HG03521 (cell line): ENCODE data around the gene KCNJ8.
"Not testable (repeated sequence)": the region's sequence is repeated elsewhere in the genome, so short reads cannot be mapped to it uniquely, and the experiment has no call there.

ENCODE experiments used
- ATAC-seq: cut with Tn5 transposase; IDR thresholded peaks from one replicate; pipeline ENCODE4 v1.9.1; 2021; ENCODE audit warnings: mild to moderate bottlenecking, moderate library complexity; ENCODE audit not compliant: unreplicated experiment

KCNJ8 gene

DNA sequence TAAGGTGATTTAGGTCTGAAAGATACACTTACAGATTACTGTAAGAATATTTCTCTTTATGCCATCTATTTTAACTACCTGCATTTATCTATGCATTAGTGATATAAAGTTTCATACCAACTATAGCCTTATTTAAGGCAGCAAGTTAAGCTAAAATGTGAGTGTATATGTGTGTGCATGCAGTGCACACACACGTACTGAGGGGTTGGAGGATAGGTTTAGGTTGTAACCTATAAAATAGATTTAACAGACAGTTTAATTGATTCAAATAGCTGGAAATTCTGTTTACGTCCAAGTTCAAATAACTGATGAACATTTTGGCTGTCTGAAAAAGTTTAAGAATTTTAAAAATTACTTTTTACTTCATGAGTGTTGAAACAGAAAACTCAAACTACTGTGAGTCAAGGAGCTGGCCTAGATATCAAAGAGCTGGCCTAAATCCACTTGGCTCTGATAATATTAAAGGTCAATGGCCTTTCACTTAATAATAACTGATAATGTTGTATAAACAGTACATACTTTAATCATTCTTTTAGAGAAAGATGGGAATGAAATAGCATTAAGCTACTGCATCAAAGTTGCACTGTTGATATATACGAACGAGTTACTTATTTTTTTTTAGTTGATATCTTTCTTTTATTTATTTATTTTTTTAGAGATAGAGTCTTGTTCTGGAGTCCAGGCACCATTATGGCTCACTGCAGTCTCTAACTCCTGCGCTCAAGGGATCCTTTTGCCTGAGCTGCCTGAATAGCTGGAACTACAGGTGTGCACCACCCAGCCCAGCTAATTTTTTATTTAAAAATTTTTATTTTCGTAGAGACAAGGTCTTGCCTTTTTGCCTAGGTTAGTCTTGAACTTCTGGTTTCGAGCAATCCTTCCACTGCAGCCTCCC is 13.8 kb upstream of the KCNJ8 start:
- no peak for ATAC-seq

GRCh38 chr12:21786041-21786531 is 11.6 kb upstream of the KCNJ8 start:
- ATAC-seq, result no peak

- not testable (repeated sequence) for ATAC-seq
Observed at GRCh38 chr12:21782723-21783122, 8.2 kb upstream of the KCNJ8 start.

DNA sequence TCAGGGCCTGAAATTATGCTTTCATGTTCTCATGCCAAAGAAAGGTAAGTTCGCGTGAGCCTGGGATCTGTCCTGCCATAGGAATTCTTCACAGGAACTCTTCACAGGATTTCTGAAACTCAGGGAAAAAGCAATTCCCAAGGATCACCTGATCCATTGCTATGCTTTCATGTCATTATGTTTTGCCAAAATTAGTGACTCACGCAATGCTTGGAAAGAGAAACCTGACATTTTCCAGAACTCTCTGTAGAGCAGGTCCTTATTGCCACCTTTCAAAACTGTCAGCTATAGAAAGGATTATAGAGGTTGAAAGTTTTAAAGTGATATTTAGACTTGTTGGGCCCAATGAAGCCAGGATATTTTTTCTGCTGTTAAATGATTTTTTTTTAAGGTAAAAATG is 6.3 kb upstream of the KCNJ8 start:
- no peak for ATAC-seq

GRCh38 chr12:21776175-21776574 is 1.7 kb upstream of the KCNJ8 start:
- no peak for ATAC-seq

- no peak for ATAC-seq
Observed at GRCh38 chr12:21775133-21775820, 771 bp upstream of the KCNJ8 start.

DNA sequence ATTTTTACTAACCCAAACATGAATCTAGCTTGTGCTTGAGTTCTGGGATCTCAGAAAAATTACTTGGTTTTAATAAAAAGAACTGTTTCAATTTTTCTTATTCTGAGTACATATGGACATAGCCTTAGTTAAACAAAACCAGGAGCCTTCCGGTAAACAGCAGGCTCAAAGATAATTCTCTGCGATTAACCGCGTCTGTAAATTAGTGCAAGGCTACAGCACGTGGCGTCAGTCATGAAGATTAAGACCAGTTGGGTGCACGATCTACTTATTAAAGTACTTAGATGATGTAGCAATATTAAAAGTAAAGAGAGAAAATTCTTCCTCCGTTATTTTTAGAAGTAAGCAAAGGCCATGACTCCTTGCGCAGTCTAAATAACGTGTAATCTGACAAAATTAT is 700 bp downstream of the KCNJ8 start:
- ATAC-seq, result no peak

GRCh38 chr12:21773263-21773741 is 1.2 kb downstream of the KCNJ8 start:
- ATAC-seq, result no peak

GRCh38 chr12:21771311-21771710 is 3.2 kb downstream of the KCNJ8 start:
- no peak for ATAC-seq

GRCh38 chr12:21769307-21769706 is 5.2 kb downstream of the KCNJ8 start:
- no peak for ATAC-seq

- ATAC-seq, result no peak
Observed at GRCh38 chr12:21766403-21766802, 8.1 kb downstream of the KCNJ8 start.

- ATAC-seq, result no peak
Observed at GRCh38 chr12:21764950-21765349, 9.6 kb downstream of the KCNJ8 start.

GRCh38 chr12:21764065-21764464 is 10.4 kb downstream of the KCNJ8 start:
- no peak for ATAC-seq

- no peak for ATAC-seq
Observed at GRCh38 chr12:21763531-21763930, 11.0 kb downstream of the KCNJ8 start.

GRCh38 chr12:21759737-21760136 is 14.8 kb downstream of the KCNJ8 start:
- no peak for ATAC-seq

- ATAC-seq, result no peak
Observed at GRCh38 chr12:21757735-21758134, 16.8 kb downstream of the KCNJ8 start.

DNA sequence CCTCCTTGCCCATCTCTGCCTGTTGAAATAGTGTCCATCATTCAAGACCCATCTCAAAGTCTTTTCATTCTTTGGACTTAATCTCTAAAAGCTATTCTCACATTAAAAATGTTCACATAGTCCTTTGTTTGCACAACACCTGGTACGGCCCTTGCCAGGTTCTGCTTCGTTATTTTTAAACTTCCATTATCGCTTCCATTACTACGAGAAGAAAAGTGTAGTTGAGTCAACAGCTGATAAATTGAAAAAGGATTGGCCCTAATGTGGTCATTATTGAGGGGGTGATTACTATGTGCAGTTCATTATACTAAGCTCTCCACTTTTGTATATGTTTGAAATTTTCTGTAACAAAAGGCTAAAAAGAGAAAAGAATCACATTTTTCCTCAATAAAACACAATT is 17.8 kb downstream of the KCNJ8 start:
- ATAC-seq, result no peak

- no peak for ATAC-seq
Observed at GRCh38 chr12:21751517-21751916, 23.0 kb downstream of the KCNJ8 start.

DNA sequence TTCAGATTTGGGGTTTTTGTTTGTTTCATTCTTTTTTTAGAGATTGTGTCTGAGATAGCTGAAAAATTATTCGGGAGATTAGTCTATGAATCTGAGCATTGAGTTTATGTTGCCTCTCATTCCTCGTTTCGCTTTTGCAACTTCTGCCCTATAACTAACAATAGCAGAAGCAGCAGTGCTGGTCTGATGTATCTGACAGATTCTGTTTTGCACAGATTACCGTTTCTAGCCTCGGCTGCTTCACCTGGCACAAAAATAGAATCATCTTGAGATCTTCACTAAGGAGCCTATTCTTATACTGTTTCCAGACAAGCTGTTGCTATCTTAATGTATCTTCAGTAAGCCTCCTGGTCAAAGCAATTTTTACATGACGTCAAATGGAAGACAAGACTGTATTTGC is 29.2 kb downstream of the KCNJ8 start:
- no peak for ATAC-seq

DNA sequence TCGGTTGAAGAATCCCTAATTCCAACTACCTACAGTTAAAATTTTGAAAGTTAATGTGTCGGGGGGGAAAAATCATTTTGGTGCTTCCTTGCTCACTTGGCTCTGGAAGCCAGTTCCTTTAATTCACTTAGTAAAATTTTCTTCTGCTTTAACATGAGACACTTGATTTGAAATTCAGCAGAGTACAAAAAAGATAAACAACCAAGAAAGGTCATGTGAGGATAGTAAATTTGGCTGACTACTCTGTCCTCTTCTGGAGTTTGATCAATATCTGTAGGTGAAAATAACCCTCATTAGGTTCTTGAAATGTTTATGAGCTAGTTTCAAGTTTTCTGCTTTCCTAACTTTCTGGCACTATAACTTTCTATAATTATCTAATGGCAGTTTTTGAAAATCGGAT is 43.4 kb downstream of the KCNJ8 start:
- ATAC-seq, result no peak

DNA sequence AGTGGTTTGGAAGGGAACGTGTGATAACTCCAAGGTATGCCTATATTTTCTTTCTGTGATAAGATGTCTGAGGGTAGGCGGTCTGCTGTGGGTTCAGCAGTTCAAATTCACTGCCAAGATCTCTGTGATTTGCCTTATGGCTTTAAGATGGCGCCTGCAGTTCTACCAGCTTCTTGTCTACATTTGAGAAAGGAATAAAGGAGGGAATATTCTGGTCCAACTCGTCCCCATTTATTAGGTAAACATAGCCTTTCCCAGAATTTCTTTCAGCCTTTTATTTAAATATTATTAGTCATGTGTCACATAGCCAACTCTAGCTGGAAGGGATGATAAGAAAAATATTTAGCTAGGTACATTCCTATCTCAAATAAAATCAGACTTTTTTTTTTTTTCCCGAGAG is 48.8 kb downstream of the KCNJ8 start:
- no peak for ATAC-seq
